GM21825 (cell line): ENCODE measurements around the gene TECR.
A peak's percentile ranks its signal among the peaks of the same experiment; 100 is the strongest.
"Not testable (repeated sequence)": the region's sequence is repeated elsewhere in the genome, so short reads cannot be mapped to it uniquely, and the experiment has no call there.

Experiments
- ATAC-seq: cut with Tn5 transposase; IDR thresholded peaks from one replicate; pipeline ENCODE4 v1.9.1; 2021; ENCODE audit warnings: mild to moderate bottlenecking, moderate library complexity; ENCODE audit not compliant: unreplicated experiment

TECR gene

DNA sequence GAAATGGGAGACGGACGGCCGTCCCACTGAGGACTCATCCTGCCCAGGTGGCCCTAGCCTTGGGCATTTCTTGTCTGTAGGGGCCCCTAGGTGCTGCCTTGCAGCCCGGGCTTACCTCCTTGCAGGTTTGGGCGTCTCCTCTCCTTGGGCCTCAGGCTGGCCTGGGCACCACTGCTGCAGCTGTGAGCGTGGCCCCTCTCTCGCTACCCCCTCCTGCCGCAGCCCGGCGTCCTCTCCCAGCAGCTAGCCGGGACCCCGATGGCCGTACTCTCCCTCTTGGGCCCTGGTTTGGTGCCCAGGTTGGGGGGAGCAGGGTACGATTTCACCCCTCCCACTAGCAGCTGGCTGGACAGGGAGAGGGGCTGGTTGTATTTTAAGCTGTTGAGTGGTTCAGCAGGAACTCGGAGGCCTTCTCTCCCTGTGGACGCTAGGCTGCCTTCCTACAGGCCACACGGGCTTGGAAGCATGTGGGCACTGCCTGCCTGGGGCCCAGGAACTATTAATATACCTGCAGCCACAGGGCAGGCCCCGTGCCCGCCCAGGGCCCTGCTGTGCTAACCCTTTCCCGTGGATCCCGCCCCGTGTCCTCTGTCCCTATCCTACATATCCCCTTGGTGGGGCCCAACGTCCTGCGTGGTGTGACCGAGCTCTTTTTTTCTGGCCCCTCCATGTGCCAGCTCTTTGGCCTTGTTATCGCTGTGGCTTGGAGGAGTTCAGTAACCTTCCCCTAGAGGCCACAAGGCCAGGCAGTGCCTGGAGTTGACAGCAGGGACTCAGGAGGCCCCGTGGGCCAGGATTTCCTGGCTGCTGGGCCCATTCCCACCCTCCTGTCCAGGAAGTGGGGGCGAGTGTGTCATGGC, 30.8 kb downstream of the TECR start:
- ATAC-seq, result no peak

- no peak for ATAC-seq
These were observed 31.3 kb downstream of the TECR start for GRCh38 chr19:14560776-14561108.

DNA sequence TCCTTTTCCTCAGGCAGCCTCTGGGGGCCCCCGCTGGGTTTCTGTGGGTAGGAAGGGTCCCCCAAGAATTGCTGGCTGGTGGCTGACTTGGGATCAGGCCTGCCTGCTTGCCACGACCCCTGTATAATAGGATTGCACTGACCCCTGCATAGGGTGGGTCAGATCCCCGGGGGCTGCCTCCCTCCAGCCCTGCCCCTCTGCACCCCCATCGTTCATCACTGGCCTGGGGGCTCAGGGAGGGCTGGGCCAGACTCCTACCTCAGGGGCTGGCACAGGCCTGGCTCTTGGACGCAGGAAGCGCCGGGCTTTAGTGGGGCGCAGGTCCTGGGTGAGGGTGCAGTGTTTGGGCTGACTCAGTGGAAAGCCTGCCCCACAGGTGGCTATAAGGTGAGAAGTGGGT, 31.9 kb downstream of the TECR start:
- ATAC-seq, result no peak

- ATAC-seq, result no peak
These were observed 32.5 kb downstream of the TECR start for GRCh38 chr19:14561847-14562351.

- ATAC-seq, result no peak
These were observed 33.5 kb downstream of the TECR start for GRCh38 chr19:14562660-14563589.

DNA sequence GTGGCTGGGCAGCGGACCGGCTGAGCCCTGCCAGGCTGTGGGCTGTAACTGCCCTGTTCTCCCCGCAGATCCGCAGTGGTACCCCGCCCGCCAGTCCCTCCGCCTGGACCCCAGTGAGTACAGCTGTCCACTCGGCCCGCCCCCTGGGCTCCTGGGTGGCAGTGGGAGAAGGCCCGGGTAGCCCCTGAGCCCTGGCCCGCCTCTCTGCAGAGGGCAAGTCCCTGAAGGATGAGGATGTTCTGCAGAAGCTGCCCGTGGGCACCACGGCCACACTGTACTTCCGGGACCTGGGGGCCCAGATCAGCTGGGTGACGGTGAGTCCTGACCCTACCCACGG, 34.2 kb downstream of the TECR start:
- ATAC-seq, result no peak

DNA sequence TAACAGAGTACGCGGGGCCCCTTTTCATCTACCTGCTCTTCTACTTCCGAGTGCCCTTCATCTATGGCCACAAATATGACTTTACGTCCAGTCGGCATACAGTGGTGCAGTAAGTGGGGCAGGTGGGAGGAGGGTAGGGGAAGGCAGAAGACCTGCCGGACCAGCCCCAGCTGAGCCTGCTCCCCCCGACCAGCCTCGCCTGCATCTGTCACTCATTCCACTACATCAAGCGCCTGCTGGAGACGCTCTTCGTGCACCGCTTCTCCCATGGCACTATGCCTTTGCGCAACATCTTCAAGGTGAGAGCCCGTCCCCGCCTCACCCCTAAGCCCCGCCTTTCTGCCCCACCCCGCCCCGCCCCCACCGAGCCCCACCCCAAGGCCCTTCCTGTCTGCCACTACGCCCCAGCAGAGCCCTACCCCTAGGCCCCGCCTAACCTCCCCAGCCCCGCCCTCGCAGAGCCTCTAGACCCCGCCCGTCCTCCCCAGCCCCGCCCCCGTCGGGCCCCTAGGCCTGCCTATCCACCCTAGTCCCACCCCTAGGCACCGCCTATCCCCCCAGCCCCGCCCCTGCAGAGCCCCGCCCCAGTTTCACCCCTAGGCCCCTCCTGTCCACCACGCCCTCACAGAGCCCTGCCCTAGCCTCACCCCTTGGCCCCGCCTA, 34.7 kb downstream of the TECR start:
- ATAC-seq, result no peak

DNA sequence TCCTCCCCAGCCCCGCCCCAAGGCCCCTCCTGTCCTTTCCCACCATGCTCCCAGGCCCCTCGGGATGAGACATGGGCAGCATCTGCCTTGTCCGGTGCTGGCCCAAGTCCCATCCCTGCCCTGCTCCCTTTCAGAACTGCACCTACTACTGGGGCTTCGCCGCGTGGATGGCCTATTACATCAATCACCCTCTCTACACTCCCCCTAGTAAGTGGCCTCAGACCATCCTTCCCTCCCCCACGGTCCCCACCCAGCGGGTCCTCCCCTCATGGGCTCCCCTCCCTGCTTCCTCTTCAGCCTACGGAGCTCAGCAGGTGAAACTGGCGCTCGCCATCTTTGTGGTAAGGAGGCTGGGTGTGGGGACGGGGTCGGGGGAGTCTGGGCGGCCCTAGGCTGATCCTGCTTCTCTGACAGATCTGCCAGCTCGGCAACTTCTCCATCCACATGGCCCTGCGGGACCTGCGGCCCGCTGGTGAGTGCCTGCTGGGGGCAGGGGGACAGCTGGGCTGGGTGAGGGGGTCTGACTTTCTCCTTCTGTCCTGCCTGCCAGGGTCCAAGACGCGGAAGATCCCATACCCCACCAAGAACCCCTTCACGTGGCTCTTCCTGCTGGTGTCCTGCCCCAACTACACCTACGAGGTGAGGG, 35.4 kb downstream of the TECR start:
- not testable (repeated sequence) for ATAC-seq

GRCh38 chr19:14565298-14565679, 35.9 kb downstream of the TECR start:
- no peak for ATAC-seq

- ATAC-seq, result no peak
These were observed 36.6 kb downstream of the TECR start for GRCh38 chr19:14565765-14566711.

GRCh38 chr19:14566712-14567077, 37.3 kb downstream of the TECR start:
- no peak for ATAC-seq

DNA sequence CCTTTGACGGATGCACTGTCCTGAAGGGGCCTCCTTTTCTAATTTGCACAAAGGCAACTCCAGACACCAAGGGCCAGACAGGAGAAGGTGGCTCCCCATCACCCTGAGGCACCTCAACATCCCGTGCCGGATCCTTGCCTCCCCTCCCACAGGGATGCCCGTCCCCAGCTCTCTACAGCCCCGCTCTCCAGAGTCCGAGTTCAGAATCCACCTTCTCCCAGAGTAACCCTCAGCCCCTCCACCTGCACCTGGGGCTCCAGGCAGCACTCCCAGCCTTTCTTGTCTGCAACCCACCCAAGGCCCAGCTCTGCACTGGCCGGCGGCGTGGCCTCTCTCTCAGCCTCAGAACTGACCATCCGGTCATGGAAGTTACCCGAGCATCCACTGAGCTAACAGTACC, 37.7 kb downstream of the TECR start:
- no peak for ATAC-seq

DNA sequence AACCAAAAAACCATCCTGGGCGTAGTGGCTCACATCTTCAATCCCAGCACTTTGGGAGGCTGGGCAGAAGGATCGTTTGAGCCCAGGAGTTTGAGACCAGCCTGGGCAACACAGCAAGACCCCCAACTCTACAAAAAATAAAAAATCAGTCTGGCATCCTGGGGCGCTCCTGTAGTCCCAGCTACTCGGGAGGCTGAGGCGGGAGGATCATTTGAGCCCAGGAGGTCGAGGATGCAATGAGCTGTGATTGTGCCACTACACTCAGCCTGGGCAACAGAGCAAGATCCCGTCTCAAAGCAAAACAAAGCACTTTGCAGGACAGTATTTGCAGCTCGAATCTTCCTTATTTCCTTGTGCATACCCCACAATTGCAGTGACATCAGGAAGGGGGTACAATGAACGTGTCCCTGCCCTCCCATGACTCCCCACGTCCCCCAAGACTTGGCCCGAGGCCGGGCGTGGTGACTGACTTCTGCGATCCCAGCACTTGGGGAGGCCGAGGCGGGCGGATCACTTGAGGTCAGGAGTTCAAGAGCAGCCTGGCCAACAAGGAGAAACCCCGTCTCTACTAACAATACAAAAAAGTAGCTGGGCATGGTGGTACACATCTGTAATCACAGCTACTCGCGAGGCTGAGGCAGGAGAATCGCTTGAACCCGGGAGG, 41.6 kb downstream of the TECR start:
- no peak for ATAC-seq

DNA sequence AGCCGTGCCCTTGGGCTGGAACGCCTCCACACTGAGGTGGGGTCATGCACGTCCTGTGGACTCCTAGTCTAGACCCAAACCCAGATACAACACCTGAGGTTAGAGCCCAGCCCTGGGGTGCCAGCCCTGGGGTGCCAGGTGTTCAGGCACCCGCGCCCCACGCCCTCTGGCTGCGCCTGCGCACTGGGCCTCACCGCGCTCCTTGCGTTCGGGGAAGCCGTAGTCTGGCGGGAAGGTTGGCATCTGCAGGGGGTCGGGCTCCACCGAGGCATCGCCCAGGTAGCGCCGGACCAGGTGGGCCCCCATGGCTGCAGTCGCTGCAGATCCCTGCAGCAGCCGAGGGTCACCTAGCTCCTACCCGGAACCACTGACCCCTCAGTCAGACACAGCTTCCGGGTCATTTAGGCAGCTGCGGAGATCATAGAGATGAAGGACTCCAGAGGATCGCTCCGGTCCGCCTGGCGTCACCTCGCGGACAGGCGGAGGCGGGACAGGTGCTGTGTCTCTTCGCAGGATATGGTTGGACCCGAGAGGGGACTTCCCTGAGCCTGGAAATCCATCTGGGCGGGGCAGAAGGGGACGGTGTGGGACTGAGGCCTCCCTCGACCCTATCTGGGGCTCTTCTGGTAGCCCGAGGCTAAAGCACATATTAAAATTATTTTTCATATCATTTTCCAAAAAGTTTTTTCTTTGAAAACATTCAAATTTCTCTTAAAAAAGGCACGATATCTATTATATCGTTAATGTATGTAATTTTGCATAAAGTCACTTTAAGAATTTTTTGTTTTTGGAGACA, 42.5 kb downstream of the TECR start, which contains the start of gene NDUFB7:
Gene NDUFB7 (minus strand): TSS at position 372 of the 796 bp plus-strand sequence. CDS start 66 bp downstream, at position 306.
- ATAC-seq, result peak; percentile 71

DNA sequence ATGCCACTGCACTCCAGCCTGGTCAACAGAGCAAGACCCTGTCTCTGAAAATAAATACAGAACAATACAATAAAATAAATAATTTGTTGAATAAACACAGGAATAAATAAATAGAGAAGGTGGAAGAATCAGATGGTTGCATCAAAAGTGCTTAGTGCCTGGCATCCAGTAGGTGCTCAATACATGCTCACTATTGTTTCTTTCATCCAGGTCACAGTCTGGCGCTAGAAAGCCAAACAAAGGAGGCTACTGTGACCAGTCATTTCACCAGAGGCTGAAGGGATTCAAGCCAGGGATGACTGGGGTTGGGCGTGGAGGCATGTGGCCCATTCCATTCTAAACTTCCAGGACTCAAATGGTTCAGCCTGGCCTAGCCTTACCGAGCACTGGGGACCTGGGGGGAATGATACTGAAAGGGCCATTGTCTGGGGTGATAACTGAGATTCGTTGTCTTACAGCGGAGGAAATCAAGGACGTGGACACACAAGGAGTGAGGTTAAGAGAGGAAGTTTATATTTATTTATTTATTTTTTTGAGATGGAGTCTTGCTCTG, 46.1 kb downstream of the TECR start:
- ATAC-seq, result no peak

DNA sequence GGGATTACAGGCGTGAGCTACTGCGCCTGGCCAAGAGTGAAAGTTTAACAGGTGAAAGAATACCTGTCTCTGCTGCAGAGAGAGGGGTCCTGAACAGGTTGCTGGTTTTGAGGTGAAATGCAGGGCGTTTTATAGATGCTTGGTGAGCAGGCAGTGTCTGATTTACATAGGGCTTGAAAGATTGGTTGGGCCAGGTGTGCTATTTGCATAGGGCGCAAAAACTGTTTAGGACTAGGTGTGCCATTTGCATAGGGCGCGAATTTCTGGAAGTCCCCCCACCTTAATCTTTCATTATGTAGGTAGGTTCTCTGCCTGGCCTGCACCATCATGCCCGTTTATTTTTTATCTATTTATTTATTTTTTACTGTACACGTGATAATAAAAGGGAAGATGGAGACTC, 47.0 kb downstream of the TECR start:
- ATAC-seq, result no peak

GRCh38 chr19:14577264-14577663, 47.9 kb downstream of the TECR start:
- no peak for ATAC-seq

- peak; percentile 36 for ATAC-seq
These were observed 48.6 kb downstream of the TECR start for GRCh38 chr19:14577885-14578427.
